Left hindlimb (tissue), 1 donor: Measurements from ENCODE around the gene TSHZ2.
"Not testable (repeated sequence)": the region's sequence is repeated elsewhere in the genome, so short reads cannot be mapped to it uniquely, and the experiment has no call there.

Experiments used
- DNase-seq: peaks from one replicate; pipeline ENCODE4 v3.0.0-alpha.2; 2018

The TSHZ2 gene

GRCh38 chr20:53530440-53530839, 558.3 kb downstream of the TSHZ2 start:
- no peak for DNase-seq

- not testable (repeated sequence) for DNase-seq
These were observed 560.6 kb downstream of the TSHZ2 start for GRCh38 chr20:53532654-53533312.

GRCh38 chr20:53533500-53533899, 561.3 kb downstream of the TSHZ2 start:
- no peak for DNase-seq

- DNase-seq: no peak
These were observed 561.9 kb downstream of the TSHZ2 start for GRCh38 chr20:53534037-53534436.

GRCh38 chr20:53535878-53536277, 563.7 kb downstream of the TSHZ2 start:
- DNase-seq: no peak

- not testable (repeated sequence) for DNase-seq
These were observed 564.2 kb downstream of the TSHZ2 start for GRCh38 chr20:53536382-53536781.

GRCh38 chr20:53539516-53539915, 567.4 kb downstream of the TSHZ2 start:
- no peak for DNase-seq
